Activated CD4-positive, CD25-positive, alpha-beta regulatory T cell treated with anti-CD3 and anti-CD28 coated beads, Interleukin-2, amount 50 U/mL, for 16 hours (primary cell): Measurements from ENCODE around the gene DYNC2H1.
"Not testable (repeated sequence)": the region's sequence is repeated elsewhere in the genome, so short reads cannot be mapped to it uniquely, and the experiment has no call there.

Source experiments
- DNase-seq: peaks from one replicate; pipeline ENCODE4 v3.0.0-alpha.2; 2020; ENCODE audit warnings: low read depth, low spot score

The DYNC2H1 gene

DNA sequence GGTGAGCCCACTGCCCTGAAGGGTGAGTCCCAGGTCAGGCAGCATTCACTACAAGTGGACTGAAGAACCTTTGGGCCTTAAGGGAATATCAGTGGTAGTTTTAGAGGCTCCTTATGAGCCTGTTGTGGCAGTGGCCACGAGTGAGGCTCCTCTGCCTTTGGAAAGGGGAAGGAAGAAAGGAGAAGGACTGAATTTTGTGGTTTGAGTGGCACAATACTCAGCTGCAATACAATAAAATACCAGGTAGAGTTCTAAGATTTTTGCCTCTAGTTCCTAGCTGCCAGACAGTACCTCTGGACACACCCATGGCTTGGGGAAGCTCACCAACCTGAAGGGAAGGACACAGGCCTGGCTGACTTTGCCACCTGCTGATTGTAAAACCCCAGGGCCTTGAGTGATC is 260.9 kb downstream of the DYNC2H1 start:
- DNase-seq = no peak

DNA sequence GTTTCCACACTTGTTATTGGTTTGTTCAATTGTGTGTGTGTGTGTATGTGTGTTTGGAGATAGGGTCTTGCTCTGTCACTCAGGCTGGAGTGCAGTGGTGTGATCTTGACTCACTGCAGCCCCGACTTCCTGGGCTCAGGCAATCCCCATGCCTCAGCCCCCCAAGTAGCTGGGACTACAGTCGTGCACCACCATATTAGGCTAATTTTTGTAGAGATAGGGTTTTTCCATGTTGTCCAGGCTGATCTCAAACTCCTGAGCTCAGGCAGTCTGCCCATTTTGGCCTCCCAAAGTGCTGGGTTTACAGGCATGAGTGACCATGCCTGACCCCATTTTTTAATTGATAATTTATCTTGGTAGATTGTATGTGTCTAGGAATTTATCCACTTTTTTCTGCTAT is 263.7 kb downstream of the DYNC2H1 start:
- no peak for DNase-seq

DNA sequence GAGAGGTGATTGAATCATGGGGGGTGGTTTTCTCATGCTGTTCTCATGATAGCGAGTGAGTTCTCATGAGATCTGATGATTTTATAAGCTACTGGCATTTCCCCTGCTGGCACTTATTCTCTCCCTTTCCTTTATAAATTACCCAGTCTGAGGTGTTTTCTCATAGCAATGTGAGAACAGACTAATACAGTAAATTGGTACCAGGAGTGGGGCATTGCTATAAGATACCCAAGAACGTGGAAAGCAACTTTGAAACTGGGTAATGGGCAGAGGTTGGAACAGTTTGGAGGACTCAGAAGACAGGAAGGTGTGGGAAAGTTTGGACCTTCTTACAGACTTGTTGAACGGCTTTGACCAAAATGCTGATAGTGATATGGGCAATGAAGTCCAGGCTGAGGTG is 265.0 kb downstream of the DYNC2H1 start:
- not testable (repeated sequence) for DNase-seq

DNA sequence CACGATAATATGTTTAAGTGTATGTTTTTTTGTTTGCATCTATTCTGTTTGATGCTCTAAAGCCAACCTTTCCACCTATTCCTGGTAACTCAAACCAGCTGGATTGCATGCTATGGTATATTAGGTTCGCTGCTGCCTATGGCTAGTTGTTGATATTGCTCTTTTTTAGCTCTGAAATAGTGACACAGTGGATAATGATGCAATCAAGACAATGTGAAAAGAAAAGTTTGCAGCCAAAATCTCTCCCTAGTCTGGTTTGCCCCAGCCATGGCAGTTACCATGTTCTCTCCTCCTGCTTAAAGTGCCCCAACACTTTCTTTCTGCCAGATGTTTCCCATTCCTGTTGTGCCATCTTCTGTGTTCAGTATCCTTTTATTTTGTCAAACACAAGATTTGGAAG is 269.7 kb downstream of the DYNC2H1 start:
- DNase-seq = no peak

DNA sequence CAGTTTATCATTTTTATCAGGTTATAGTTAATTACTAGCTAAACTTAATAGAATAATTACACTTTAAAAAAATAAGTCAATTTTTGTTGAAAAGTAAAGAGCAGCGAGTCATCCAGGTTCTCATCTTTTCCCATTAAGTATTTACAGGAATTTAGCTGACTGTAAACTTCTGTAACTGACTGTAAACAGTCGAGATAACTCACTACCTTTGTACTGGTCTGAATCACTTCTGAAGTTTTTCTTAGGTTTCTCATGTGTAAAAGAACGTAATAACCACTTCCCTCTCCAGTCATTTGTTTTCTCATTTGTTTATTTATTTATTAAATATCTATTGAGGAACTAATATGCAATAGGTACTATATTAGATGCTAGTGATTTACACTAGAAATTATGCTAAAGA is 270.8 kb downstream of the DYNC2H1 start:
- DNase-seq = no peak

DNA sequence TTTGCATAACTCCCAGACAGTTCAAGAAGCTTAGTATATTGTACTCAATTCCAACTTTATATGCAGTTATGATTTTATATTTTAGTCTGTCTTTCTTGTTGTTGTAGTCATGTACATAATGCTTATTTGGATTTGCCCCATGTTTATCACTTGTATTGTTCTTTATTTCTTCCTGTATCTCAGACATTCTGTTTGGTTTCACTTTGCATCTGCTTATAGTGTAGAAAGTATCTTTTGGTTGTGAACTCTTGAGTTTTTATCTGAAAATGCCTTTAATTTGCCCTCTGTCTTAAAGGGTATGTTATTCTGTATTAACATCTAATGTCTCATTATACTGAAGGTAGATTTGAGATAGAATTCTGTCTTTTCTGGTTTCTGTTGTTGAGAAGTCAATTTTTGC is 275.4 kb downstream of the DYNC2H1 start:
- no peak for DNase-seq

DNA sequence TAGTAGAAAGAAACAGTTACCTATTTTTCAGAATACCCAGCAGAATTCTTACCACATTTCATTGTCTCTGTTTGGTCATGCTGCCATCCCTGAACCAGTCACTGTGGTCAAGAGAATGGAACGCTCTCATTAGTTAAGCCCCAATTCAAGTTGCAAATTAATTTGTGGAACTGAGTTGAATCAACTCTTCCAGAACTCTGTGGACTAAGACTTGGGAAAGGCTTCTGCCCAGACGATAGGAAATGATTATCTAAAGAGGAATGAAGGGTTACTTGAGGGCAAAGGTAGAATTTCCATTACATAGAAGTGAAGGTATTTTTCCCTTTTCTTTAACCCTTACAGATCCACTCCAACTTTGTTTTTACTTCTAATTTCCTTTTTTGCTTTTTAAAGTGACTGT is 286.4 kb downstream of the DYNC2H1 start:
- DNase-seq = no peak

DNA sequence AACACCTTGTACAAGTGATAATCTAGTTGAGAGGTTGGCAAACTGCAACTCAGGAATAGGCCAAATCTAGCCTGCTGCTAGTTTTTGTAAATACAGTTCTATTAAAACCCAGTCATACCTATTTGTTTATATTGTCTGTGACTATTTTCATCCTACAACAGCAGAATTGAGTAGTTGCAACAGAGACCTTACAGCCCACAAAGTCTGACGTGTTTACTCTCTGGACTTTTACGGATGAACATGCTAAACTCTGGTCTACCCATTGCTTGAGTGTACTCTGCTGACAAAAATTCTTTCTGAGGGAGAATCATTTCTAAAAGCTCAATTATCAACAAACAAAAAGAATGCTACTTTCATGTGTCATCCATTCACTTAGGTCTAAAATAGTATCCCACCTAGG is 287.0 kb downstream of the DYNC2H1 start:
- DNase-seq = no peak

DNA sequence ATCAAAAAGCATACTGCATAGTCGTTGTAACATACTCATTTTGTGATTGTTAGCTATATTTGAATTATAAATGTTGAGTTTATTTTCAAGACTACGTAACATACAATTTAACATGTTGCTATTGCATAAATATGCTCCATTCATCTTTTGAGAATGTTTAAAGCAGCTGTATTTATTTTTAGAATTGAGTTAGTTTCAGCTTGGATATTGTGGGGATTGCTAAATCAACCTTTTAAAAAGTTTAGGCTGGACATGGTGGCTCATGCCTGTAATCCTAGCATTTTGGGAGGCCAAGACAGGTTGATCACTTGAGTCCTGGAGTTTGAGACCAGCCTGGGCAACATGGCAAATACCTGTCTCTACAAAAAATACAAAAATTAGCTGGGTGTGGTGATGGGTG is 288.1 kb downstream of the DYNC2H1 start:
- DNase-seq = no peak

DNA sequence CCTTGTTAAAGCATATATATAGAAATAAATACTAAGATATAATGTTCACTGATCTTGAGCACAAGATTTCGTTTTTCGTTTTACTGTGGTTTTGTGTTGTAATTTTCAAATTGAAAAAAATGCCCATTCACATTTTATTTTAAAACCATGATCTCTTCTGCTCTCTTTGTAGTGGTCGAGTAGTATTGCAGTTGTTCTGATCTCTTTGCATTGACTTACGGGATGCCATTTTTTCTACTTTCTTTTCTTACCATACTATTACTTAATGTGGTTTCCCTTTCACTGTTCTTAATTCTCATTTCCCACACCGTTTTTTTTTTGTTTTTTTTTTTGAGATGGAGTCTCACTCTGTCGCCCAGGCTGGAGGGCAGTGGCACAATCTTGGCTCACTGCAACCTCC is 289.6 kb downstream of the DYNC2H1 start:
- no peak for DNase-seq

DNA sequence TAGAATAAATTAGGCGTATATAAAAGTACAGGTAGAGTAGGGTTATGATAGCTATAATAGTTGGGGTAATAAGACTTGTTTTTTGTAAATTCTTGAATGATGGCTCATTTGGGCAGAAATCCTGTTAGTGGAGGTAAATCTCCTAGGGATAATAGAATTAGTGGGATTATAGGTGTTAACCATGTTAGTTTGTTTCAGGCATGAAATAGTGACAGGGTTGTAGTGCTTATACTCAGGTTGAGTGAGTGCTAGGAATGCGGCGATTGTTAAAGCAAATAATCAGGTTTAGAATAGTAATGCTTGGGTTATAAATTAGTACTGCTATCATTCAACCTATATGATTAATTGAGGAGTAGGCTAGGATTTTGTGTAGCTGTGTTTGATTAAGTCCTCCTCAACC is 297.1 kb downstream of the DYNC2H1 start:
- DNase-seq = no peak

DNA sequence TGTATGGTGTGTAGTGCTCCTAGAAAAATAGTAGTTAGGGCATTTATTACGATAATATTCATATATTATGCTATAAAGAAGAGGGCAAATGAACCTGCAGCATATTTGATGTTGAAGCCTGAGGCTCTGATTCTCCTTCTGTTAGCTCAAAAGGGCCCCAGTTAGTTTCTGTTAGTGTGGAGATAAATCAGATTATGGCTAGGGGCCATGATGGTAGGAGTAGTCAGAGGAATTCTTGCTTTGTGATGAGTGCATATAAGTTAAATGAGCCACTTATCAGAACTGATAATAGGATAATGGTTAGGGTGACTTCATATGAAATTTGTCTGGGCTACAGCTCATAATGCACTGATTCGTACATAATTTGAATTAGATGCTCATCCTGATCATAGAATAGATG is 298.4 kb downstream of the DYNC2H1 start:
- no peak for DNase-seq

DNA sequence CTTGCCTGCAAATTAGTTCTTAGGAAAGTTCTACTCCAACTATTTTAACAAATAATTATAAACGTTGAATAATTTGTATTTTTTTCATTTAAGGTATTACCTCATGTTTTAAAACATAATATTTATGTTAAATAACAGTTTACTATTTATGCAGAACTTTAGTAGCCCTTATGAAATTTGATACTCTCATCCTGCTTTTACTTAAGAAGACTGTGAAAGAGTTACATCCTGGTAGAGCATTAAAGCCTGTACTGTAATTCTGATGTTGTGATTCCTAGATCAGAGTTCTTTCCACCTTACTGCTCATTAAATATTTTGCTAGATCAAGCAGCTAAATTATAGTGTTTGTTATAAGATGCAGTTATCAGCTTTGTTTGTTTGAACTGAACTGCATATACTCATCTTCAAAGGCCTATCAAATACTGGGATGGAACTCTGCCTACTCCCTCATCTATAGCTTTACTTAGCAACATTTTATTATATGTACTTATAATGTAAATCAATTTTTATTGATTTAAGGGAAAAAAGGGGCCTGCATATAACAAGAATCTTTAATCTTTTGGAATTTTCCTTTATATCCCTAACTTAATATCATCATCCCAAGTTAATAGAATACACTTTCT is 304.2 kb downstream of the DYNC2H1 start:
- no peak for DNase-seq

DNA sequence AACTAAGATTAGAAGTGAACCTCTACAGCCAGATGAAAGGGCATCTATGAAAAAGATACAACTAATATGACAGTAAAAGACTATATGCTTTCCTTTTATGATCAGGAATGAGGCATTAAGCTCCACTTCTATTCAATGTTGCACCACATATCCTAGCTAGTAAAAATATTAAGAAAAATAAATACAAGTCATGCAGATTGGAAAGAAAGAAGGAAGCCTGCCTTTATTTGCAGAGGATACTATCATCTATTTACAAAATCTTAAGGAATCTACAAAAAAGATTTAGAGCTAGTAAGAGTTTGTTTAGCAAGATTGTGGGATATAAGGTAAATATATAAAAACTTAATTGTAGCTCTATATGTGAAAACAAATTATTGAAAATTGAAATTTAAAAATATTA is 308.8 kb downstream of the DYNC2H1 start:
- DNase-seq = no peak

DNA sequence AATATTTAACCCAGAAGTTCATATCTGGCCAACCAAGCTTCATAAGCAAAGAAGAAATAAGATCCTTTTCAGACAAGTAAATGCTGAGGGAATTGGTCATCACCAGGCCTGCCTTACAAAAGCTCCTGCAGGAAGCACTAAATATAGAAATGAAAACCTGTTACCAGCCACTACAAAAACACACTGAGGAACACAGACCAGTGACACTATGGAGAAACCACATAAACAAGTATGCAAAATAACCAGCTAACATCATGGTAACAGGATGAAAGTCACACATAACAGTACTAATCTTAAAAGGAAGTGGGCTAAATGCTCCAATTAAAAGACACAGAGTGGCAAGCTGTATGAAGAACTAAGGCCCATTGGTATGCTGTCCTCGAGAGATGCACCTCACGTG is 311.4 kb downstream of the DYNC2H1 start:
- DNase-seq = no peak

DNA sequence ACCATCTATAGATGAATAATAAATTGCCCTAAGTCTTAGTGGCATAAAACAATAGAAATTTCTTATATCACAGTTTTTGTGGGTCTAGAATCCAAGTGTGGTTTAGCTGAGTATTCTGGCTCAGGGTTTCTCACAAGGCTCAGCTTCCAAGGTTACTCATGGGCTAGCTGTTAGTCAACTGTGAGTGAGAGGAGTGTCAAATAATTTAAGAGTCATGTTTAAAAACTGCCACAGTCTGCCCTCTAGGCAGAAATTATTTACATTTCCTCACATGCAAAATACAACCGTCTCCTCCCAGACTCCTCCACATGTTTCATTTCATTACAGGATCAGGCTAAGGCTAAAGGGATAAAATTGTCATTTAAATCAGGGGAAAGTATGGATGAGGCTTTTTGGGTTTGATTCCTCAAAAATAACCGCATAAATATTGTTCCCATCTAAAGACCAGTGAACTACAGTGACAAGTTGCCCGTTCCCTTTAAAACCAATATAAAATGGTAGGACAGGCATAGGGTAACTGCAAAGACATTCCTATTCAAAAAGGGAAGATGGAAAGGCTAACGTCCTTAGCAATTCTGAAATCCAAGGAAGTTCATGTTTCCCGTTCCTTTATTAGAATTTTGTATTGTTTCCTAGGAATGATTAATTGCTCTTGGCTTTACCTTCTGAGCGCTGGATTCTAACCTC is 324.3 kb downstream of the DYNC2H1 start:
- no peak for DNase-seq

DNA sequence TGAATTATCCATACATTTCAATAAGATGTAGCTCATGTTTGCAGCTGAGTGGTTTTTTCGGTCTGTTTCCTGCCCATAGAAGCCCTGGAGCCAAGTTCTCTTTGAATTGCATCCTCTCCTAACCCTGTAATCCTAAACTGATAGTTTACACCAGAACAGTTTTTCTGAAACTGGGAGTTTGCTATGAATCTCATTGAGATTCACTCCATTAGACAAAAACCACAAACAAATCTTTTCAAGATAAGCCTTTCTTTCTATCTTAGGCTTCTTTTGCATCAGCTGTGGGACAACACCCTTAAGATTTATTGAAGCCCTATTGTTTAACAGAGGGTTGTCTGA is 324.8 kb downstream of the DYNC2H1 start:
- DNase-seq = no peak

DNA sequence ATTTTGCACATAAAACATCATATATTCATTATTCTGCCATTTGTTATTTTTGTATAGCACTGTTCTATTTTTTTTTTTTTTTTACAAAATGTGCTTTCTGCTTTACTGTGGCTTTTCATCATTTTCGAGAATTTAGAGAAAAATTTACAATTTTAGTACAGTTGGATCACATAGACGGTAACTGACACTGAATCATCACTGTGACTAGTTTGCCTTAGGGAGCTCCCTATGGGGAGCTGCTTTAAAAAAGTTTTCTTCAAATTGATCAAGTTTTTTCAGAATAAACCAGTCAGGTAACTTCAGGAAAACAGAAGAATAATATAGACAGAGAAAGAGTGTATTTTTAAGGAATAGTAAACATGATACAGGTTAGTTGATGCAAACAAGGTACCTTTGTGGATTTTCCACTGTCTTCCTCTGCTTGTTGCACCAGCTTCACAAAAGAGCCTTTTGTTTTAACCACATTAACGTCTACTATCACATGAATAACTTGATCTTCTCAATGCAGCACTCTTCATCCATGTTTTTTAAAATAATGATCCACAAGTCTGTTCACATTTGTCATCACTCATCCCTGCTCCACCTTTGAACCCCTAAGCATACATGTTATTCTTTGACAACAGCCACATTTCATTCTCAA is 327.0 kb downstream of the DYNC2H1 start:
- no peak for DNase-seq

DNA sequence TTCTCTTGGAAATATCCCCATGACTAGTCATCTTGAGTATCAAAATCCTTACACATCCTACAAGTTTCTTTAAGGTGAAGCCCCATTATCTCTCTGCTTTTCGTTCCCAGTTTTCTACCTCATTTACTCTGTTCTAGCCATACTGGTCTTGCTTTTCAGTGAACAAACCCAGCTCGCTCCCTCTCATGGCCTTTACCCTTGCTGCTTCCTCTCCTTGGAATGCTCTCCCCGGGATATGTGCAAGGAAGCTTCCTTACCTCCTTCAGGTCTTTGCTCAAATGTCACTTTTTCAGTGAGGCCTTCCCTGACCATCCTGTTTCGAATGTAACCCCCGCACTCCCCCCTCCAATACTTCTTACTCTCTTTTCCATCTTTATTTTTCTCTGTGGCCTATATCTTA is 331.8 kb downstream of the DYNC2H1 start:
- no peak for DNase-seq

DNA sequence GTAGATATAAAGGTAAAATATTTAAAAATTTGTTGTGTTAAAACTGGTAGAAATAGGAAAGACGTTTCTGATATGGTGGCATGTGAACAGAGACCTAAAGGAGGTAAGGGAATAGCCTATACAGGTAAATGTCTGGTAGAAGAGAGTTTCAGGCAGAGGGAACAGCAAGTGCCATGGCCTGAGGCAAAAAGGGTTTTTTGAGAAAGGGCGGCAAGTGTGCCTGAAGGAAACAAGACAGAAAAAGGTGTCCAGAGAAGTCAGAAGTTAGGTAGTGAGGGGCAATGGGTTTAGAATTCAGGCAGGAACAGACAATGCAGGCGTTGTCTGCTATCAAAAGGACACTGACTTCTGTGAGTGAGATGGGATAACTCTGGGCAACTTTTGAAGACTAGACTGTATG is 339.7 kb downstream of the DYNC2H1 start:
- DNase-seq = no peak

DNA sequence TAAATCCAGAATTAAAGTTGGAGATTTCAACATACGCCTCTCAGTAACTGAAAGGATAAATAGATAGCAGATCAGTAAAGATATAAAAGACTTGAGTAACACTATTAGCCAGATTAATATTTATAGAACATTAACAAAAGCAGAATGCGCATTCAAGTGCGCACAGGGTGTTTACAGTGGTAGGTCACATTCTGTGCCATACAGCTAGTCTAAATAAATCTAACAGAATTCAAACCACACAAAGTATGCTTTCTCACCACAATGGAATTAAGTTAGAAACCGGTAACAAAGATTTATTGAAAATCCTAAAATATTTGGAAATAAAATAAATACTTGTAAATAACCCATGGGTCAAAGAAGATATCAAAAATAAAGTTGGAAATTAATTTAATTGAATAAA is 341.0 kb downstream of the DYNC2H1 start:
- DNase-seq = no peak

DNA sequence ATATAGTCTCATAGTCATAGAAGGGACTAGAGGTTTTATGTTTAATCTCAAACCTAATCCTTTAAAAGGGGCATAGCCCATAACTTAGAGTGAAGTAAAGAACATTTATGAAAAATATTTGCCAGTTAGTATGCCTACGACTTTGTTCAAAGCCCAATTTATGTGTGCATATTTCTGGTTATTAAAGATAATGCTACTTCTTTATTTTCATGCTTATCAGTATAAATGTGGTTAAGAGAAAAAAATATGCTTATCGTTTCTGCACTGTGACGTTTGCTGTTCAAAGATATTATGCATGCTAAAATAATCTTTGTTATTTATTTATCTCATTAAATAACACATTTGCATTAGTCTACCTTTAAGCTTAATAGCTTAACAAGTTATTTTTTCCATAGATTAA is 343.9 kb downstream of the DYNC2H1 start:
- DNase-seq = no peak

DNA sequence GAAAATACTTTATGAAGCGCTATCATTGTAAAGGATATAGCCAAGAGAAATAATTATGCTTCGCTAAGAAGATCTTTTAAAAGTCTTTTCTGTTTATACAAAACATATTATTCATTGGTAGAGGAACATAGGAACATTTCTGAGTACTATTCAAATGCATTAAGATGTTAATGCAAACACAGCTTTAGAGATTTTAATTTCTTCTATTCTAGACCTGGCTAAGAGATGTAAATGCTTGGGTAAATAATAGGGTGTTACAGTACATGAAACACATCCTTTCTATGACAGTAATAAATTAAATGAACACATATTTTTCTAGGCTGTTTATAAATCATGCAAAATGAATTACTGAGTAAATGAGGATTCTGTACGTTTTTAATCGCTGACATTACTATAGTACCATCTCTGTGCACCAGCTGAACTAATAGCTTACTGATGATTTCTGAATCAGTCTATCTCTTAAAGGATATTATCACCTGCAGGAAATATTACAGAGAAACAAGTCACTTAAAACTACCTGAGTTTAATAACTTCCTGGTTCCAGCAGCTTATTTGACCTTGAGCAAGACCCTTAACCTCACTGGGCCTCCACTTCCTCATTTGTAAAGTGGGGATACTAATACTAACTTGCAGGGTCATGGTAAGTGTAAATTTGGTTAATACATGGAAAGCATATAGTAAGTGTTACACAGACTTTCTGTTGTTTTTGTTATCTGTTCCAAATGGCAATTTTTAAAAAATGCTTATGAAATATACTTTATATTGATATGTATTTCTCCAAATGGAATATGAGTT is 344.9 kb downstream of the DYNC2H1 start:
- DNase-seq = no peak
